Smooth muscle cell (in vitro differentiated cells): Measurements from ENCODE around the gene GYS1. TPM values are rescaled to one million over a fixed set of nuclear protein-coding genes. Genes with fewer than 3 reads are reported as not detected.

Experiments
- DNase-seq: peaks from one replicate; lab custom pipeline; 2025; ENCODE audit not compliant: unreplicated experiment; lab: John Stamatoyannopoulos, UW
- H2AFZ ChIP-seq: fragments of 200-600 bp; sonication (generic); 2 replicates; pipeline ENCODE4 v1.6.0; 2016; ENCODE audit warnings: antibody characterized with exemption, low read depth, mild to moderate bottlenecking
- H3F3A ChIP-seq: fragments of 200-600 bp; sonication (generic); 2 replicates; pipeline ENCODE4 v1.6.0; 2017; ENCODE audit warnings: antibody characterized with exemption, low read depth
- H3K27ac ChIP-seq: fragments of 200-600 bp; sonication (generic); 2 replicates; pipeline ENCODE4 v1.5.1; 2016; ENCODE audit warnings: low read depth, mild to moderate bottlenecking
- H3K27me3 ChIP-seq: fragments of 200-600 bp; sonication (generic); 2 replicates; pipeline ENCODE4 v1.6.1; 2016; ENCODE audit warnings: low read depth, mild to moderate bottlenecking
- H3K36me3 ChIP-seq: fragments of 200-600 bp; sonication (generic); 2 replicates; pipeline ENCODE4 v1.5.1; 2016; ENCODE audit warnings: low read depth
- H3K4me1 ChIP-seq: fragments of 200-600 bp; sonication (generic); 2 replicates; pipeline ENCODE4 v1.5.1; 2016; ENCODE audit warnings: low read depth
- H3K4me2 ChIP-seq: fragments of 200-600 bp; sonication (generic); 2 replicates; pipeline ENCODE4 v1.6.0; 2016; ENCODE audit warnings: mild to moderate bottlenecking
- H3K4me3 ChIP-seq: fragments of 200-600 bp; sonication (generic); 2 replicates; pipeline ENCODE4 v1.5.1; 2016; ENCODE audit warnings: mild to moderate bottlenecking
- H3K79me2 ChIP-seq: fragments of 200-600 bp; sonication (generic); 2 replicates; pipeline ENCODE4 v1.6.0; 2016; ENCODE audit warnings: low read depth, mild to moderate bottlenecking
- H3K9ac ChIP-seq: fragments of 200-600 bp; sonication (generic); 2 replicates; pipeline ENCODE4 v1.6.0; 2016; ENCODE audit warnings: low read depth
- H3K9me3 ChIP-seq: fragments of 200-600 bp; sonication (generic); replicated peaks from 2 replicates; pipeline ENCODE4 v1.5.1; 2016; ENCODE audit warnings: low read depth
- H4K20me1 ChIP-seq: fragments of 200-600 bp; sonication (generic); 2 replicates; pipeline ENCODE4 v1.6.0; 2016; ENCODE audit warnings: low read depth
- CTCF ChIP-seq: fragments of 200-600 bp; sonication (generic); IDR thresholded peaks from 2 replicates; pipeline ENCODE4 v1.5.1; 2017; ENCODE audit warnings: borderline replicate concordance, mild to moderate bottlenecking, antibody characterized with exemption; ENCODE audit not compliant: insufficient read depth, poor library complexity, severe bottlenecking
- WGBS: methylation state at CpG from one replicate; pipeline ENCODE4 v1.1.7; 2016; ENCODE audit warnings: low lambda C conversion rate; 5-methylcytosine and 5-hydroxymethylcytosine counted together
- polyA plus RNA-seq: library from polyadenylated mRNA; unstranded; fragments of >200 nt; fragmentation: Nextera tagmentation; extraction: Ambion mirVana; gene quantifications from 2 replicates; pipeline ENCODE4 v1.2.1, GENCODE V29; 2016
- total RNA-seq: library from RNA; depleted of rRNA; stranded (reverse); fragments of >200 nt; gene quantifications from 2 replicates; pipeline ENCODE4 v1.2.3, GENCODE V29; 2014

The GYS1 gene
- total and polyA plus RNA-seq, 2 experiments from 2014 or later = 58.1 to 82.6 TPM

- Histone ChIP-seq H3K9ac (no peak overlapping the region), H3K27ac (no peak overlapping the region), H3K4me2 (no peak overlapping the region), H3K79me2 (no peaks in the 10 kb centered on the region), H4K20me1 (no peaks in the 10 kb centered on the region), H3K36me3 (no peaks in the 10 kb centered on the region), H3K27me3 (no peaks in the 10 kb centered on the region), H3K9me3 (no peaks in the 10 kb centered on the region), H3F3A (no peaks in the 10 kb centered on the region), H3K4me1 (no peaks in the 10 kb centered on the region), H3K4me3 (no peak overlapping the region), H2AFZ (no peak overlapping the region)
- DNase-seq = no peak
- no peak for TF ChIP-seq CTCF
- WGBS = 98% methylated on average over 5 of the region's 5 CpGs
These were observed 52.2 kb downstream of the GYS1 start for GRCh38 chr19:48940902-48941301.

GRCh38 chr19:48938256-48938655 lies 54.9 kb downstream of the GYS1 start:
- Histone ChIP-seq H3F3A (no peaks in the 10 kb centered on the region), H3K4me3 (no peak overlapping the region), H3K9me3 (no peaks in the 10 kb centered on the region), H3K4me1 (peaks cover 7% of the 10 kb centered on the region), H3K4me2 (no peak overlapping the region), H3K27me3 (no peaks in the 10 kb centered on the region), H4K20me1 (no peaks in the 10 kb centered on the region), H3K27ac (no peak overlapping the region), H2AFZ (no peak overlapping the region), H3K36me3 (no peaks in the 10 kb centered on the region), H3K9ac (no peak overlapping the region), H3K79me2 (no peaks in the 10 kb centered on the region)
- TF ChIP-seq CTCF = no peak
- 95% methylated on average over 7 of the region's 7 CpGs for WGBS
- DNase-seq = no peak

- DNase-seq = no peak
- H3K4me2 ChIP-seq = no peak overlapping the region
- H3K27ac ChIP-seq = no peak overlapping the region
- H4K20me1 ChIP-seq = no peaks in the 10 kb centered on the region
- H2AFZ ChIP-seq = no peak overlapping the region
- no peaks in the 10 kb centered on the region for H3F3A ChIP-seq
- TF ChIP-seq CTCF = no peak
- no peak overlapping the region for H3K9ac ChIP-seq
- H3K4me1 ChIP-seq = peaks cover 14% of the 10 kb centered on the region
- 99% methylated on average over 25 of the region's 25 CpGs for WGBS
- H3K4me3 ChIP-seq = no peak overlapping the region
- H3K27me3 ChIP-seq = no peaks in the 10 kb centered on the region
- no peaks in the 10 kb centered on the region for H3K36me3 ChIP-seq
- H3K9me3 ChIP-seq = no peaks in the 10 kb centered on the region
- H3K79me2 ChIP-seq = no peaks in the 10 kb centered on the region
These were observed 57.2 kb downstream of the GYS1 start for GRCh38 chr19:48935864-48936263.

- no peaks in the 10 kb centered on the region for H3K79me2 ChIP-seq
- H2AFZ ChIP-seq = no peak overlapping the region
- no peak overlapping the region for H3K4me2 ChIP-seq
- no peaks in the 10 kb centered on the region for H3K36me3 ChIP-seq
- H3F3A ChIP-seq = no peaks in the 10 kb centered on the region
- H3K27me3 ChIP-seq = no peaks in the 10 kb centered on the region
- 84% methylated on average over 19 of the region's 19 CpGs for WGBS
- no peak overlapping the region for H3K9ac ChIP-seq
- no peak overlapping the region for H3K4me3 ChIP-seq
- no peak for TF ChIP-seq CTCF
- H3K4me1 ChIP-seq = peaks cover 14% of the 10 kb centered on the region
- no peak for DNase-seq
- no peaks in the 10 kb centered on the region for H3K9me3 ChIP-seq
- no peaks in the 10 kb centered on the region for H4K20me1 ChIP-seq
- H3K27ac ChIP-seq = no peak overlapping the region
These were observed 58.3 kb downstream of the GYS1 start for GRCh38 chr19:48934837-48935236.
